Stimulated activated CD4-positive, alpha-beta T cell treated with anti-CD3 and anti-CD28 coated beads, TNF-alpha, amount 100 ng/mL, for 48 hours (primary cell): ENCODE results near the gene MAP2K7.

Experiments
- DNase-seq, 3 donors: peaks; one replicate each; pipeline ENCODE4 v3.0.0-alpha.2; 2020; ENCODE audit warnings: low read depth in 3 of 3

MAP2K7 gene

DNA sequence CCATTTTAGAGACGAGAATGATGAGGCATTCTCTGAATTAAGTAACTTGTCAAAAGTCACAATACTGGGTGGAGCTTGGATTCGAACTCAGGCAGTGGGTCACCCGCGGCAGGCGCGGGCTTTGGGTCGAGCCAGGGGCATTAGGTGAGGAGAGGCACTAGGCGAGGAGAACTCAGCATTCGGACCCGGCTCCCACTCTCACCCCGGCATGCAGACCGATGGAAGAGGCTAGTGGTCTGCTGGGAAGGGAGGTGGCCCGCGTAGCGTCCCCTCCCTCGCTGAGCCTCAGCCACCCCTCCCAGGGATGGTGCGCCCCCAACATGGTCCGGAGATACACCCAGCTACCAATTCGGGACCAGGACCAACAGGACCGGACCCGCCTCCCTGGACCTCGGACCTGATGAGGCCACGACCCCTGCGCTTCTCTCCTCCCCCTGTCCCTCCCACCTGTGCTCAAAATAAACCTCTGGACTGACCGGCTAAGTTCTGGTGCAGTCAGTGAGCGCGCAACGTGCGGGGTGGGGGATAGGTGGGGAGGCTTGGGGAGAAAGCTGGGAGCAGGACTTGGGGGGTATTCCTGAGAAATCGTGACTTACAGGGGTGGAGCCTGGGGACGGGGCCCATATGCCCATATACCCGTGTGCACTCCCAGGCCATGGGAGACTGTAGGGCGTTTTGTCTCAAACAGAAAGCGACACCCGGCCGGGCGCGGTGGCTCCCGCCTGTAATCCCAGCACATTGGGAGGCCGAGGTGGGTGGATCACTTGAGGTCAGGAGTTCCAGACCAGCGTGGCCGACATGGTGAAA lies 15.1 kb downstream of the MAP2K7 start:
- DNase-seq, result no peak

DNA sequence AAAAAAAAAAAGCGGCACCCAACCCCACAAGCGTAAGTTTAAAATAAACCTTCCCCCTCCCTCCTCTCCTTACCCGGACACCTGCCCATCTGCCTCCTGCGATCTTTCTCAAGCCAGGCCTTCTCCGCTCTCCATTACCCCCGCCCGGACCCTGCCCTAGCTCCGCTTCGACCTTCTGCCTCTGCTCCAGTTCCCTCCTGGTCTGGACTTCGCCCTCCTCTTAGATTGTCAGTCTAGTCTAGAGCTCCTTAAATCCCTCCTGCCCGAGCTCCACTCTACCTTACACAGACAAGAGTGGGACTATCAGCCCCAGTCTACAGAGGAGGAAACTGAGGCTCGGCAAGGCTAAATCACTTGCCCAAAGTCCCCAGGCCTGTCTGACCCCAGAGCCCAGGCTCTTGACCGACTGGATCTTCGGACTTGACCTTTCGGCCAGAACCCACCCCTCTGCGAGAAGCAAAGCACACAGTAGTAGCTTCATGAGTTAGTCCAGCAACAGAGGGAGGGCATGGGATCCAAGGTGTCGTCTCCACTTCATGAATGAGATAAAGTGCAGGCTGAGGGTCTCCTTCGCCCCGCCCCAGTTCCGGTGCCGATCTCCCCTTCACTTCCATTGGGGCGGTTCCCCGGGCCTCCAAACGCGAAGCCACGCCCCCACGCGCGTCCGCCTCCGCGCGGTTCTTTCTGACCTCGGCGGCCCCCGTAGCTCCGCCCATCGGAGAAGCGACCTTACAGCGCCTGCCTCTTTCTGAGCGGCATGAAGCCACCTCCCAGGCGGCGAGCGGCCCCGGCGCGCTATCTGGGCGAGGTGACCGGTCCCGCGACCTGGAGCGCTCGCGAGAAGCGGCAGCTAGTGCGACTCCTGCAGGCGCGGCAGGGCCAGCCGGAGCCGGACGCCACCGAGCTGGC lies 16.2 kb downstream of the MAP2K7 start, which contains the start of gene SNAPC2:
TSS of gene SNAPC2 (plus strand) at position 729 of the 909 bp plus-strand sequence. CDS start at position 758, 29 bp downstream.
- peak; percentile 95 to 97 (median 97) for DNase-seq

DNA sequence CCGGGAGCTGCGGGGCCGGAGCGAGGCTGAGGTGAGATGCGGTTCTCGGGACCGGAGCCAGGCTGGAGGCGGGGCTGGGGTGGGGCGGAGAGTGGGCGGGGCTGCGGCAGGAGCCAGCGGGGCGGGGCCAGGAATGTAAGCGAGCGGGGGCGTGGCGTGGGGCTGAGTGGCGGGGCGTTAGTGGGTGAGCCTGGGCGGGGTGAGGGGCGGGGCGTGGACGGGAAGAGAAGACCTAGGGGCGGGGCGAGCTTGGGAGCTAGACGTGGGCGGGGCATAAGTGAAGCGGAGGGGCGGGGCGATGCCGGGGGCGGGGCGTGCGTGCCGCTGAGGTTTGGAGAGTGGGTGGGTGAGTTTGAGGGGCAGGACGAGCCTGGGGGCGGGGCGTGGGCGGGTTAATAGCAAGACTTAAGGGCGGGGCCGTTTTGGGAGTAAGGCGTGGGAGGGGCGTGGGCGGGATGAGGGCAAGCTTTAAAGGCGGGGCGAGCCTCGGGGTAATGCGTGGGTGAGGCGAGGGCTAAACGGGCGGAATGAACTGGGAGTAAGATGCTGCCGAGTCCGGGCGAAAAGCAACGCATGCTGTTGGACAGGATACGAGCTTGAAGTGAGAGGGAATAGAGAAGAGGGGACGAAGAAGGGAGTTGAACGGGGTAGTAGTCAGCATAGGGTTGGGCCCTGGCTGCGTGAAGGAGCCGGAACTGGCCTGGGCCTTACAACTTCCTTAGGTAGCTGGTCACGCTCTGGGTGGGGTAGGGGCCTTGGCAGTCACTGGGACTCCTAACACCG lies 17.0 kb downstream of the MAP2K7 start:
- peak; percentile 96 to 100 (median 100) for DNase-seq

DNA sequence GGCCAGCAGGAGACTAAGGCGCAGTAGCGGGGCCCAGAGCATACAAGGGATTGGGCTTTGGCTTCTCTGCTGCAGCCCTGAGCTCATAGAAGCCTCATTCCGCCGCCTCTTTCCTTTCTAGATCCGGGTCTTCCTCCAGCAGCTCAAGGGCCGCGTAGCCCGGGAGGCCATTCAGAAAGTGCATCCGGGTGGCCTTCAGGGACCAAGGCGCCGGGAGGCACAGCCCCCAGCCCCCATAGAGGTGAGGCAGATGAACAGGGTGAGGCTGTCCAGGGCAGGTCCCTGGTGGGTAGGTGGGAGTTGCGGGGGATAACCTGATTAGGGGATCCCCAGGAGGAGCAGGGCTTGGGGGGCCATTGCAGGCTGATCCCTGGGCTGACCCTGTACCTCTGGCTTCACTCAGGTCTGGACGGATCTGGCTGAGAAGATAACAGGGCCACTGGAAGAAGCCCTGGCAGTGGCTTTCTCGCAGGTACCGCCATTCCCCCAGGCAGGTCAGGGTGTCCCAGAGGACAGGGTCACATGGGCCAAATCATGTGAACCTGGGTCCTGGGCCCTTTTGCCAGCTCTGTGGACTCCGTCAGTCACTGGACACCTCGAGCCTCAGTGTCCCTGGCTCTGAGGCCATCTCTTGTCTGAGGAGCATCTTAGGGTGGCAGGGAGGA lies 17.8 kb downstream of the MAP2K7 start:
- no peak for DNase-seq

DNA sequence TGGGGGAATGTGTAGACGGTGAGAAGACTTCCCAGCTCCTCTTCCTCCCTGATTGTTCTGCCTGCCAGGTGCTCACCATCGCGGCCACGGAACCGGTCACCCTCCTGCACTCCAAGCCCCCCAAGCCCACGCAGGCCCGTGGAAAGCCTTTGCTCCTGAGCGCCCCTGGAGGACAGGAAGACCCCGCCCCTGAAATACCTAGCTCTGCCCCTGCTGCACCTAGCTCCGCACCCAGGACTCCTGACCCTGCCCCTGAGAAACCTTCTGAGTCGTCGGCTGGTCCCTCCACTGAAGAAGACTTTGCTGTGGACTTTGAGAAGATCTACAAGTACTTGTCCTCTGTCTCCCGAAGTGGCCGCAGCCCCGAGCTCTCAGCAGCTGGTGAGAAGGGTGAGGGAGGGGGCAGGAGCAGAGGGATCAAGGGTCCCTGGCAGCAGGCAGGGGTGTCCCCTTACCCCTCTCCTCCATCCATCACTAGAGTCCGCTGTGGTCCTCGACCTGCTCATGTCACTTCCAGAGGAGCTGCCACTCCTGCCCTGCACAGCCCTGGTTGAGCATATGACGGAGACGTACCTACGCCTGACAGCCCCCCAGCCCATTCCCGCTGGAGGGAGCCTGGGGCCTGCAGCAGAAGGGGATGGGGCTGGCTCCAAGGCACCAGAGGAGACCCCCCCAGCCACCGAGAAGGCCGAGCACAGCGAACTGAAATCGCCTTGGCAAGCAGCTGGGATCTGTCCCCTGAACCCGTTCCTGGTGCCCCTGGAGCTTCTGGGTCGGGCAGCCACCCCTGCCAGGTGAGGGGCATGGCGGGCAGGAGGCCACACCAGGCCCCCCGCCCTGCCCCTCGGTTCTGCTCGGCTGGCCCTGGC lies 18.5 kb downstream of the MAP2K7 start:
- DNase-seq, result no peak

DNA sequence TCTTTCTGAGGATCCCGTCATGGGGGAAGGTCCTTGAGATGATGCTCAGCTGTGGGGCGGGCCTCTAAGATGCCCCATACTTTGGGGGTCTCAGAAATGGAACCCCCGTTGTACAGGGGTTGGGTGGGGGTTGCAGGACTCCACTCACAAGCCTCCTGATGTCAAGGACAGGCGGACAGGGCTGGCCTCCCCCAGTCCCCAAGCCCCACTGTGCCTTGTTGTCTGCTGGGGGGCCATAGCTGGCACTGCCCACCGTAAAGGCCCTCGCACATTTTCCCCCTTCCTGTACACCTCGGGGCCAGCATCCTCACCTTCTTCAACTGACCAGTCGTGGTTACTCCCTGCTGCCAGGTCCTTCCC lies 19.1 kb downstream of the MAP2K7 start:
- no peak for DNase-seq

DNA sequence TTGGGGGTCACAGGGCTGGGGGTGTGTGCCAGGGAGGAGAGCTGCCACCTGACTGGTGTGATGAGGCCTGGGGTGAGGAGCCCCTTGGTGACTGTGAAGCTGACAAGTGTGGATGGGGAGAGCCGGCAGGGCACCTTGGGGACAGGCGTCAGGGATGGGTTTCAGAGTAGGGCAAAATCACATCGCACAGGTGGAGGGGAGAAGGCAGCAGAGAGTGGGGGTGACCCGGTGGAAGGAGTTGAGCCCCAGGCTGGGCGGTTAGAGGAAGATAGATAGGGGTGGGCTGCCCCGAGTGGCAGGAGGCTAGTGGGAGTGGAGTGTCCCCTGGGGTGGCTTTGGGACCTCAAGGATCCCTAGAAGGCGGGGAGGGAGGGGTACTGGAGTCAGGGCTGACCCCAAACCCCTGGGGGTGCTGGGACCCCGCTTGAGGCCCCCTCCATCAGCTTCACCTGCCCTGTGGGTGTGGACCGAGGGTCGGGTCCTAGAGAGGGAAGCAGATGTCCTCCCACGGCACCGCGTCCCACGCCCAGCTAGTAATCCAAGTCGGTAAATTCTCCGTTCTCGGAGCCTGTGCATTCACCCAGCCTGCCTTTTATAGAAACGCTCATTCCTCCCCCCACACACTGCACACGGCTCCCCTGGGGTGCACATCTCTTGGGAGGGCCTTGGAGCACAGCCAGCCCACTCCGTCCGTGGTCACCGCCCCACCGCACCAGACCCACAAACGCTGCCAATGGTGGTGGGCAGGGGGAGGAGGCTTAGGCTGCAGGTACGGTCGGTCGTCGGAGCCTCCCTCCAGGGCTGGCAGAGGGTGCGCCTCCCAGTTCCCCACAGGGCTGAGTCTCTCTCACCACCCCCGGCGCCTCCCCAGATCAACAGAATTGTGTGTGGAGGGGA lies 19.9 kb downstream of the MAP2K7 start:
- no peak for DNase-seq

DNA sequence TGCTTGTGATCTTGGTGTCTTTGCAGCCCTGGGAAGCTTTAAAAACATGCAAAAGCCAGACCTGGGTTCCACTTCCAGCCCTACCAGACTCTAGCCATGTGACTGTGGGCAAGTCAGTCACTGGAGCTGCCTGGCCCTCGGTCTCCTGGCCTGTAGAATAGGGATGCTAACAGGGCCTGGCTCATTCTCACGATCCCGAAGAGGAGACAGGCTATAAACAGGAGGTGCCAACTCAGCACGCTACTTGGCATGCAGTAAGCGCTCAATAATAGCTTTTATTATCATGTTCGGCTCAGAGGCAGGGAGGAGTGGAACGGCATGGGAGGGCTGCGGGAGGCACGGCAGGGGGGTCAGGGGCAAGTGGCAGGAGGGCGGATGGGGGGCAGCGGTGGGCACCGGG lies 20.6 kb downstream of the MAP2K7 start:
- no peak for DNase-seq

DNA sequence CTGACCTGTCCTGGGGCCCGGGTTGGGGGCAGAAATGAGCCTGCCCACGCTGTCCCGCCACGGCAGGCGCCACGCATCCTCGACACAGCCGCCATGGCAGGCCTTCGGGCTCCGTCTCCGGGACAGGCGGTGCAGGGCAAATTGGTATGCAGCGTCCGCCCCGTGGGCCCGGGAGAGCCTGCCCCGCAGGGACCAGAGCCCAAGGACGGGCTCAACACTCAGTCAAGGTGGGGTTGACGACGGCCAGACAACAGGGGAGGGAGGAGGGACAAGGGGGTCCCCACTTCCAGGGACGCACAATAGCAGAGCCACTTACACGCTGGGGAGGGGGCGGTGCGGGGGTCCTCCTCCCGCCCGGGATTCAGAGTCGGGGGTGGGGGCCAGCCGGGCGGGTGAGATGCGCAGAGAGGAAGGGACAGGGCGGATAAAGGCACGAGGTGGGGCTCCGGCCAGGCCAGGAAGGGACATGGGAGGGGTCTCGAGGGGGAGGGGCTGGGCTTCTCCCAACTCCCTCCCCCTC lies 21.0 kb downstream of the MAP2K7 start:
- DNase-seq, result no peak

DNA sequence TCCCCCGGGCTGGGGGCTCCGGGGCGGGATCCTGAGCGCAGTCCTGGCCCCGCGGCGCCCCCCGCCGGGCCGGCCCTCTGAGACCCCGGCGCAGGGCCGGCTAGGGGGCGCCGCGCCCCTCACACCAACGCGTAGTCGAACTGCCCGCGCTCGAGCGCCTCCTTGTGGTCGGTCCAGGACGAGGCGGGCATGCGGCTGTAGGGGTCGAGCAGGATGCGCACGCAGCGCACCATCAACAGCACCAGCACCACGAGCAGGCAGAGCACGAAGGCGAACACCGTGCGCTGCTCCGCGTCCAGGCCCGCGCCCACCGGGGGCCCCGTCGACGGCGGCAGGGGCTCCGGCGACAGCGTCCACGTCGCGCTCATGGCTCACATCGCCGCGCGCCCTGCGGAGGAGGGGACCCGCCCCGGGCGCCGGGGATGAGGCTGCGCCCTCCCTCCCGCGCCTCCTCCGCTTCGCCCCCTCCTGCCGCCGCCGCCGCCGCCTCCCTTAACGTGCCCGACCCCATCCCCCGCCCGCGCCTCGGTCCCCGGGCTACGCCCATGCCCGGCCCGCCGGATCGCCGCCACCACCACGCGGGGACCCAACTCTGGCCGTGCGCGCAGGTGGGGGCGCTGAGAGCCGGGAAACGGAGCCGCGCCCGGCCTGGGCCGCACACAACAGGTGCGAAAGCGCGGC lies 21.6 kb downstream of the MAP2K7 start:
- peak; percentile 62 to 73 (median 62) for DNase-seq

DNA sequence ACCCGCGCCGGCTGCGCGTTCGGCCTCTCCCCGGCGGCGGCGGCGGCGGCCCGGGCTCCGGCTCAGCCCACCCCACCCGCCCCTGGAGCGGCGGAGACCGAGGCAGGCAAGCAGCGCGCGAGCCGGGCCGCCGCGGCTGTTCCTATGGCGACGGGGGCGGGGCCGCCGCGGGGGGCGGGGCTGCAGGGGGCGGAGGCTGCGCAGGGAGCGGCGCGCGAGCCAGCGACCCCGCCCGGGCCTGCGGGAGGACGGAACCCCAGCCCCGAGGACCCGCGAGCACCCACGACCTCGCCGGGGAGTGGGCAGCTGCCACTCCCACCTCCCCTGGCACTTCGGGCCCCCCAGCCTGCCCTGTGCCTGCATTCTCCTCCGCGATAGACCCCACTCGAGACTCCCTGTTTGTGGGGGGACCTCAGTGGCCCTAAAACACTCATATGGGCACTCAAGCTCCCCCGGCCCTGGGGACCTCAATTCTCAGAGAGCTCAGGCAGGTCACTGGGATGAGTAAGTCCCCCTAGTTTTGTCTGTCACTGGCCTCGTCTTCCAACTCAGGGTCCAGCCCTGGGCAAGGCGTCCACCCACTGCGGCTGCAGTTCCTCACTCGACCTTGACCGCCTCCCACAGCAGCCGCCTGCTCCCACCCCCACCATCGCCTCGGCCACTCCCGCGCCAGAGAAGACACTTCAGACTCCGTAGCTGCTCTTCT lies 22.5 kb downstream of the MAP2K7 start, which contains the start of gene CTXN1:
TSS of gene CTXN1 (minus strand) at position 115 of the 706 bp plus-strand sequence. CDS start 597 bp downstream, outside the sequence.
- DNase-seq, result peak in 2 of 3 donors; percentile 53 to 72

DNA sequence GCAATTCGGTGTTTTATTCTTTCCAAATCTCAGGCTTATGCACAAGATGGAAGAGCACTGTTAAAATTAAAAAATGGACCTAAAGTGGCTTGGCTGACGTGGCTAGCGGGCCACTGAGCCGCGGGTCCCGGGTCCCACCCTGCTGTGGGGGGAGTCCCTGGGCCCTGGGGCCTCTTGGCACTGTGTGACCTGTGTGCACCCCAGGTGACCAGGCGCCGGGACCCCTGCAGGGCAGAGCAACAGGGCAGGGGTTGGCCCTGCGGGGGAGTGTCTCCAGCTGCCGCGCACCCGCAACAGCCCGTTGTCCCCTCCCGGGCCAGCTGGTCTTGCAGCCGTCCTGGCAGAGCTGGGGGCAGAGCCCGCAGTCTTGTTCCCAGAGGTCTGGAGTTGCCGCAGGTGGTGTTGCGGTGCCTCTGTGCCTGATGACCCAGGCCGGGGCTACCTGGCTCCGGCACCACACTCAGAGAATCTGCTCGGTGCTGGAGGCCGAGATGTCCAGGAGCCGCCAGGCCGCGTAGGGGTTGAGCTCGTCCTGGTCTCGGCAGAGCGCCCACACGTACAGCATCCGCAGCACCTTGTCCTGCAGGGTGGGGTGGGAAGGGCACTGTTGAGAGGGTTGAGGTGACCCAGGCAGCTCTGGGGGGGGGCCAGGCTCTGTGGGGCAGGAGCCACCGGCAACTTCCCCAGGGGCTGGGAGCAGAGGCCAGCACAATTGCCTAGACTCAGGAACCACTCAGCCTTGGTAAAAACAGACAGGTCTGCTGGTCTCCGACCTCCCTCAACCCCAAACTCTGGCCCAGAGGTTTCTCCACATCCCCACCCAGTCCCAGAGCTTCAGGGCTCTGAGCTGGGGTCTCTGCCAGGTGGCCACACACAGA lies 23.3 kb downstream of the MAP2K7 start:
- no peak for DNase-seq

DNA sequence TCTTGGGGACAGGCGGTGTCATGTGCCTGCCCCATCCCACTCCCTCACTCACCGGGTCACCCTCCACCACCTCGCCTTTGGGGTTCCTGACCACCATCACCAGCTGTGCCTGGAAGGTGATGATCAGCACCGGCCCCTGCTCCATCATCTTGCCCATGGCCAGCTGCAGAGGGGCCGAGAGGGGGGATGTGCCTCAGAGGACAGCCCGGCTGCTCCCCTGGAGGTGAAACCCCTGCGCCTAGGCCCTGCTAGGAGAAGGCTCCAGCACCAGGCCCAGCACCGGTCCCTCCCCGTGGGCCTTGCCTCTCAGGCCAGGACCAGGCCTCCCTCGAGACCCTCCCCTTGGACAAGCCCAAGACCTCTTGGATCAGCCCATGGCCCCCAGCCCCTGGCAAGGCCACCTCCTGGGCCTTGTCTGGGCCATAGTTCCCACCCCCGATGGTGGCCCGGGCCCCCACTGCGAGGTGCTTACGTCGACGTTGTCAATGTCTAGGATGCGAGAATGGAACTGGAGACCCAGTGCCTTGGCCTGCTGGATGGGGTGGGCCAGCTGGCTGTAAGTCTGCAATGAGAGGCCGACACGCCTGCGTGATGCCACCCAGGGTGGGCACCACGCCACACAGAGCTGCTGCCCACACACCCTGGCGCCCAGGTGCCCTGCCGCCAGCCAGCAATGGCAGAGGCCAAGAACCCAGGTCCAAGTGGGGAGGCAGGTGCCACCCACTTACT lies 24.1 kb downstream of the MAP2K7 start:
- DNase-seq, result no peak

DNA sequence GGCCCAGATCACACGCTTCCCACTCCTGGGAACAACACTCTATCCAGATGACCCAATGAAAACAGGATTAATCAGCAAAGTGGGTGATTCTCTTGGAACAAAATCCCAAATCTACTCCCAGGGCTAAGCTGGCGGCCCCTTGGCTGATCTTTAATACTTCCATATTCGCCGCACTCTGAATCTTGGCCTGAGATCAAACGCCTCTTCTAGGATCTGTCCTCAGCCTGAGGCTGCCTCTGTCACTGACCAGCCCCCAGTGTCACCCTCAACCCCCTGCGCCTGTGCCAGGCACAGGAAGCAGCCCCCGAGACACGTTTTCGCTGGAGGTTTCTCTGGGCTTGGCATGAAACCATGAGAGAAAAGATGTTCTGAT lies 24.6 kb downstream of the MAP2K7 start:
- DNase-seq, result no peak

DNA sequence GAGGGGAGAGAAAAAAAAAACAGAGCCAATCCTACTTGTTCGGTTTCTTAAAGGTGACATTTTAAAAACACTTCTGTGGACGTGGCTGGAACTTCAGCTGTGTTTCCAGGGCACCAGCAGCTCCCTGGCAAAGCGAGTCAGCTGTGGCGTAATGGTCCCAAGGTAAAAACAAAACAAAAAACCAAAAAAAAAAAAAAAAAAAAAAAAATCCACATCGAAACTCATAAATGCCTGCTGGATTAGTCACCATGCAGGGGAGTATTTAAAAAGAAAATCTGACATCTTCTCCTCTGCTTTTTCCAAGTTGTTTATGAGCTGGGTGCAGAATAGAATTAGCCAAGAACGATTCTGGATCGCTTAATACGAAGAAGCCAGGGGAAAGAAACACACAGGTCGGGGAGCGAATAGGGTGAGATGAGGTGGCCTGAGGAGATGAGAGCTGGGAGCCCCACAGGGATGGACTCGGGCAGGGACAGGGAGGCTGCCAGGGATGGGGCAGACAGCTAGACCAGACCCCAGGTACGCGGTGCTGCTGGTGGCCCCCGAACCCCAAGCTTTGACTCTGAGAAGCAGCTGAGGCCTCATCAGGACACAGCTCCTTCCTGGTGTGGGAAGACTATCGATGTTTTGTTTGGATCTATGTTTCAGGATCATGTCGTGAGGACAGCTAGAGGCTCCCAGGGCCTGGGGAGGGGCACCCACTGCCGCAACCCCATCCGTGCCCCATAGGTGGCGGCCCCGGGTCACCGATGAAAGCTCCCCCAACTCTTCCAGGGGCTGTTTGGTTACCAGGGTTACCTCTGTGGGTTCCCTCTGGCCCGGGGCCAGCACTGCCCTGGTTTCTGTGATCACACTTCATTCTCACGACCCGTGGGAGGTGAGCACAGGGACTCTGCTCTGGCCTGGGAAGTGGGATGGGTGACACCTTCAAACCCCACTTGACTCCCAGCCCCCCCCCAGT lies 25.3 kb downstream of the MAP2K7 start:
- peak in 1 of 3 donors; percentile 55 for DNase-seq
